Epithelial cell of prostate (primary cell): ENCODE results near the gene YPEL2.
A peak's percentile ranks its signal among the peaks of the same experiment; 100 is the strongest.
"Not testable (repeated sequence)": the region's sequence is repeated elsewhere in the genome, so short reads cannot be mapped to it uniquely, and the experiment has no call there.

Experiments
- DNase-seq: peaks from one replicate; pipeline ENCODE4 v3.0.0-alpha.2; 2011; ENCODE audit warnings: low read depth, low spot score
- H3K27ac ChIP-seq: fragments of 450-650 bp; 2 replicates; pipeline ENCODE4 v1.5.1; 2017; ENCODE audit warnings: mild to moderate bottlenecking

The YPEL2 gene

DNA sequence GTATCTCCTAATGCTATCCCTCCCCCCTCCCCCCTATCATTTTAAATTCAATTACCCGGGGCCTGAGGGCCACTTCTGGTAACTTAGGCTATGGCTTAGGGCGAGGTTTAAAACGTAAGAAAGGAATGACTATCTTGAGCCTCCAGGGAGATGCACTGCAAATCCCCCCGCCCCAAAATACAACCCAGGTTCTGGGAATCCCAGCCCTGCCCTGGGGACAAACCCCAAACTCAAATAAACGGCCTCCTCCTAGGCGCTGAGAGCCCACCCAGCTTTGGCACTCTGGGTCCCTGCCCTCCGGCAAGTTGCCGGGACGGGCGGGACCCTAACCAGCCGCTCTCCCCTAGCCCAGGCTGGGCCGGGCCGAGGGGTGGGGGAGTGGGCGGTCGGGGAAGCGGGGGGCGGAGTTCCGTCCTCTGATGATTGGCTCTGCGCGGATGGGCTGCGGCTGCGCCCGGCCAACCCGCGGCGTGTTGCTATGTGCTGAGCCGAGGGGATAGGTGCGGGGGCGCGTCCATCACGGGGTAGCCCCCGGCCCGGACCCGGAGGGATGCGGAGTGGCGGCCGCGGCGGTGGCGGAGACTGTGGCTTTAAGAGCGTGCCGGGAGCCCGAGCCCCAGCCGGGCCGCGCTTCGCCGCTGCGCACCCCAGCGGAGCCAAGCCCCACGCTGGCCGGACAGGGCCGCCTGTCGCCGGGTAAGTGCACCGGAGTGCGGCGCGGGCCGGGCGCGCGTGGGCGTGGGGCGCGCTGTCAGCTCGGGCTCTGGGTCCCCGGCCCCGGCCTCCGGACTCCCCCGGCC is at the start of gene YPEL2:
Gene YPEL2 (plus strand): TSS at position 527 of the 800 bp plus-strand sequence. CDS start 21,755 bp downstream, outside the sequence.
- DNase-seq: peak; percentile 72
- peak within 1 kb of the TSS; percentile 16 for H3K27ac ChIP-seq

DNA sequence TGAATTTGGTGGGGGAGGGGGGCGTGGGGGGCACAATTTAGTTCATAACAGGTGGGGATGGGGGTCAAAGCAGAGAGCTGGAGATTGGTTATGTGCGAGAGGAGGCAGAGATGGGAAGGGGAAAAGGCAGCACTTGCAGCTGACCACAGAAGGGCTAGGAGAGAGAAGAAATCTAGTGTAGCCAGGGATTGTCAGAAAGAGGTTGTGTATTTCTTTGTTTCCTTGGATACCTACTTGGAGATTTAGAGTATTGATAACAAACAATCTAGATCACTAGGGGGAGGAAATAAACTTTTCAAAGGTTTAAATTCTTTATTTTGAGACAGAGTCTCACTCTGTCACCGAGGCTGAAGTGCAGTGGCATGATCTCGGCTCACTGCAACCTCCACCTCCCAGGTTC is 47.1 kb upstream of the YPEL2 start:
- no peak for DNase-seq
- H3K27ac ChIP-seq: no peak overlapping the region

GRCh38 chr17:59287452-59287851 is 44.0 kb upstream of the YPEL2 start:
- no peak overlapping the region for H3K27ac ChIP-seq
- no peak for DNase-seq

DNA sequence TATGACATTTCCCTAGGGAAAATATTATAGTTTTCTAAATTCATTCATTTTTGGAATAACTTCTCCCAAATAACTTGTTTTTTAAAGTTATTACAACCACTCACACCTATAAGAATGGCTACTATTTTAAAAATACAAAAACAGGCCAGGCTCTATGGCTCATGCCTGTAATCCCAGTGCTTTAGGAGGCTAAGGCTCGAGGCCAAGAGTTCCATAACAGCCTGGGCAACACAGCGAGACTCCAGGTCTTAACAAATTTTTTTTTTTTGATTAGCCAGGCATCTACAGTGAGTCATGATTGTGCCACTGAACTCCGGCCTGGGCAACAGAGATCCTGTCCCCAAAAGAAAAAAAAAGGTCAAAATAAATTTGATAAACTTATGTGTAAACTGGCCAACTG is 43.6 kb upstream of the YPEL2 start:
- no peak for DNase-seq
- no peak overlapping the region for H3K27ac ChIP-seq

DNA sequence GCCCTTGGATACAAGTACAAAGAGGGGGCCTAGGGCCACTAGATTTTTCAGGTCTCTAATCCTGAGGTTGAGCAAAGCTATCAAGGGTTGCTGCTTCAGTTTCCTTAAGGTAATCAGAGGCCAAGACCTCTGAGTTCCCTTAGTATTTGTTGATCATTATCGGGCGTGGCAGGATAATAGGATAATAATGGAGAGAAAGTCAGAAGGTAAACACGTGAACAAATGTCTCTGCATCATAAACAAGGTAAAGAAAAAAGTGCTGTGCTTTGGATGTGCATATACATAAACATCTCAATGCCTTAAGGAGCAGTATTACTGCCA is 41.5 kb upstream of the YPEL2 start:
- no peak for DNase-seq
- H3K27ac ChIP-seq: no peak overlapping the region

GRCh38 chr17:59290302-59290998 is 41.0 kb upstream of the YPEL2 start:
- not testable (repeated sequence) for DNase-seq, H3K27ac ChIP-seq

DNA sequence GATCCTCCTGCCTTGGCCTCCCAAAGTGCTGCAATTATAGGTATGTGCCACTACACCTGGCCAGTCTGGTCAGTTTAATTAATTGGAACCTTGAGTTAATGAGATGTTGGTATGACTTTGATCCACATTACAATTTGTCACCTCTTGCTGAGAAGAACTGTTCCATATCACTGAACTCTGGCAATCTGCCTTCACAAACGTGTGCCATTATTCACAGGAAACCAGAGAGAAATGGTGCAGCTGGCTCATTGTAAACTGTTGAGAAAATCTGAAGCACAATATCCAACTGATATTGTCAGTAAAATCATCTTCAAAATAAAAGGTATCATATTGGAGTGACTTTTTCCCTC is 39.3 kb upstream of the YPEL2 start:
- no peak overlapping the region for H3K27ac ChIP-seq
- DNase-seq: no peak

- no peak for DNase-seq
- peak overlapping the region; percentile 17 for H3K27ac ChIP-seq
Observed at GRCh38 chr17:59296190-59296589, 35.3 kb upstream of the YPEL2 start.

DNA sequence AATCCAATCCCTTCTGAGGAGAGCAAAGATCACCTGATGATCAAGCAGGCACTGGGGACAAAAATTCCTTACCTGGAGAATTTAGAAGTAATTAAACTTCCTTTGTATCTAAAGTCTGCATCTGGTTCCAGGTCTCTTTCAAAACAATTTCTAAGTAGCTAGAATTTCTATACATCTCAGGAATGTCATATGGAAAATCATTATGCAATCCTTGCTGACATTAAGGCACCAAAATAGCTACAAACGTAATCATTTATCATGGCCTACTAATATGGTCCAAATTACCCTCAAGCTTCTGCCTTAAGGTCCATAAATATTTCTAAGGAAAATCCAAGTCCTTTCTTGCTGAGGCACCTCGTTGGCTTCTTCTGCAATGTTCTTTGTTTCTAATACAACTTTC is 32.9 kb upstream of the YPEL2 start:
- H3K27ac ChIP-seq: no peak overlapping the region
- no peak for DNase-seq

GRCh38 chr17:59299400-59300092 is 31.9 kb upstream of the YPEL2 start:
- no peak overlapping the region for H3K27ac ChIP-seq
- no peak for DNase-seq

- no peak for DNase-seq
- H3K27ac ChIP-seq: no peak overlapping the region
Observed at GRCh38 chr17:59300941-59301340, 30.5 kb upstream of the YPEL2 start.

GRCh38 chr17:59304811-59305210 is 26.6 kb upstream of the YPEL2 start:
- no peak overlapping the region for H3K27ac ChIP-seq
- DNase-seq: no peak

- no peak for DNase-seq
- no peak overlapping the region for H3K27ac ChIP-seq
Observed at GRCh38 chr17:59310263-59310920, 21.1 kb upstream of the YPEL2 start.

DNA sequence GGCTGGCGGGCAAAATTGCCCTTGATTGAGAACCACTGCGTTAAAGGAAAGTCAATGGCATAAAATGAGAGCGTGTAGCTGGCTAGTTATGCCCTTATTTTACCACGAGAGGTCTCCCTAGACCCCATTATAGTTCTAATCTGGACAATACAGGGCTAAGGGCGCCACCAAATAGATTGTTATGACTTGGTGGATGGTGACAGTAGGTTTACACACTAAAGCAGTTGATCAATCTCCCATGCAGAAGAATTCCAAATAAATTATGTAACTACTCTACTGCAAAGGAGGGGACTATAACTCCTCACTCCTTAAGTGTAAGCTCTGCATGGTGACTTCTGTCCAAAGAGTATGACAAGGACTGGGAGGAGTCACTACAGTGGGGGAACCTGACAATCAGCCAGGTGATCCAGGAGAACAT is 20.4 kb upstream of the YPEL2 start:
- no peak overlapping the region for H3K27ac ChIP-seq
- no peak for DNase-seq

GRCh38 chr17:59311521-59311920 is 19.9 kb upstream of the YPEL2 start:
- not testable (repeated sequence) for DNase-seq

DNA sequence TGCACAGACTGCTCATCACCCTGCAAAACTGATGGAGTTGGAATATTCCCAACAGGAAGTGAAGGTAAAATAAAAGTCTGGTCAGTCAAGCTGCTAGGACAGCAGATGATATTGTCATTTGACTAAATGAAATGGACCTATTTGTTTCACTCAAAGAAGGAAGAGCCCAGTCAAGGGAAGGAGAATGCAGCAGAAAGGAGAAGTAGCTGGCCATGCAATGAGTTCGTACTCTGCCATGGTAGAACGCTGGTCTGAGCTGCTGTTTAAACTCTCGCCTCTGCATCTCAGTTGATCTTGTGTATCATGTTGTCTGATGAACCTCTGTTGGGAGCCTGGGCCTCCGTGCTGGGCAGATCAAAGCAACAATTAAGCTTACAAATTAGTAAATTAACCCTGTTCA is 15.6 kb upstream of the YPEL2 start:
- DNase-seq: no peak
- H3K27ac ChIP-seq: no peak overlapping the region

More at GRCh38 chr17:59311521-59311920, 19.9 kb upstream of the YPEL2 start:
- not testable (repeated sequence) for H3K27ac ChIP-seq

- H3K27ac ChIP-seq: no peak overlapping the region
- no peak for DNase-seq
Observed at GRCh38 chr17:59327121-59327980, 4.1 kb upstream of the YPEL2 start.

DNA sequence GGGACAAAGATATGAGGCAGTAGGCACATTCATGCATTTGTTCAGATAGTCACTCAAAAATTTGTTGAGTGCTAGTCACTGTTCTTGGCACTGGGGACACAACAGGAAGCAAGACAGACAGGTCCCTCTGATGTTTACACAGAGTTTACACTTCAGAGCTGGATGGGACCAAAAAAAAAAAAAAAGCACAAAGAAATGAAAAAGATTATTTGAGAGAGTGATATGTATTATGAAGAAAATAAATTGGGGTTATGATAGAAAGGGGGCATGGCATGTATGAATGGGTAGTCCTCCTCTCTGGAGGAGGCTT is 3.5 kb upstream of the YPEL2 start:
- H3K27ac ChIP-seq: no peak overlapping the region
- DNase-seq: no peak

- DNase-seq: no peak
- H3K27ac ChIP-seq: no peak overlapping the region
Observed at GRCh38 chr17:59328601-59329000, 2.9 kb upstream of the YPEL2 start.
